Endothelial cell of umbilical vein (primary cell): ENCODE measurements around the gene CAMSAP3.

Source experiments
- CTCF ChIP-seq, 2 donors: IDR thresholded peaks; 1 replicate in 1 of 2; 2 replicates in 1 of 2; pipeline ENCODE4 v1.5.1; 2011; ENCODE audit warnings: low read length in 2 of 2, mild to moderate bottlenecking in 2 of 2, moderate library complexity in 2 of 2, control low read depth in 1 of 2, inconsistent platforms in 1 of 2, low read depth in 1 of 2; ENCODE audit not compliant: insufficient read depth in 1 of 2; ENCODE audit errors: extremely low read depth in 1 of 2
- GATA2 ChIP-seq: IDR thresholded peaks from 2 replicates; pipeline ENCODE4 v1.7.0; 2011; ENCODE audit warnings: low read depth, mild to moderate bottlenecking, moderate library complexity, mixed read lengths, low read length; ENCODE audit not compliant: insufficient read length, insufficient read depth
- POLR2A ChIP-seq: IDR thresholded peaks from 2 replicates; pipeline ENCODE4 v1.6.1; 2012; ENCODE audit warnings: low read depth, mild to moderate bottlenecking, control low read depth, low read length
- POLR2AphosphoS5 ChIP-seq: IDR thresholded peaks from 2 replicates; pipeline ENCODE4 v1.6.1; 2012; ENCODE audit warnings: low read depth, mild to moderate bottlenecking, control low read depth, low read length, moderate library complexity; ENCODE audit not compliant: insufficient read depth

- TF ChIP-seq CTCF (IDR thresholded peaks at IDR 0.05; ENCODE audit: extremely low read depth in 1 of 2, insufficient read depth in 1 of 2, low read depth in 1 of 2, low read length in 2 of 2) (no peak), POLR2A (no peak), GATA2 (no peak), POLR2AphosphoS5 (no peak)
Measured at GRCh38 chr19:7628589-7629311, 33.1 kb downstream of the CAMSAP3 start.
